Measurements from ENCODE around the gene UVSSA.

Gene UVSSA

DNA sequence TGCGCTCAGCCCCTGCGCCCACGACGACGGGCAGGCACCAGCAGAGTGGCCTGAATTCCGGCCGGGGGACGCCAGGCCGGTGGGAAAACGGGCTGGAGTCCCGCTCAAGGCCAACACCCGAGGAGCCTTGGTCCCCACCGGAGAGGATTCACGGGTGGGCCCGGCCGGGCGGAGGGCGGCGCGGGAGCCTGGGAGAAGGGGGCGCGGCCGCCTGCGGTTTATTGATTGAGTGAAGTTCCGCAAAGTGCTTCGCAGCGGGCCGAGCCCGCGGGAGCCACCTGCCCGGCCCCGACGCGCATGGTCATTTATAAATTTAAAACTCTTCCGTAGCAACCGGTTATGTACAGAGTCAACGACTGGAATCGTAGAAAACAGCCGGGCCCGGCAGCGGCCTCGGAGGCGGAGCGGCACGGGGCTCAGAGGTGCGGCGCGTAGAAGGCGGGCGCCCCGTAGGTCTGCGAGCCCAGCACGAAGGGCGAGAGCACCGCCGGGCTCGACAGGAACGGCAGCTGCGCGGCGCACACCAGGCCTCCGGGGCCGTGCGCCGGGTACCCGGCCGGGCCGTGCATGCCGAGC, 55.6 kb downstream of the UVSSA start:
- H3K4me3 ChIP-seq (ENCODE audit: low read depth, low read length): no peak overlapping the region
- no peak for DNase-seq (ENCODE audit: low read depth)
- TF ChIP-seq MYC (IDR thresholded peaks at IDR 0.05; ENCODE audit: low read depth, low read length) (no peak), CTCF (IDR thresholded peaks at IDR 0.05; ENCODE audit: low read depth, low read length) (no peak), POLR2A (IDR thresholded peaks at IDR 0.05; ENCODE audit: extremely low read depth, insufficient read length) (no peak)
- TF ChIP-seq, protein P1, sequence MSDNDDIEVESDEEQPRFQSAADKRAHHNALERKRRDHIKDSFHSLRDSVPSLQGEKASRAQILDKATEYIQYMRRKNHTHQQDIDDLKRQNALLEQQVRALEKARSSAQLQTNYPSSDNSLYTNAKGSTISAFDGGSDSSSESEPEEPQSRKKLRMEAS (IDR thresholded peaks at IDR 0.05; ENCODE audit: low read depth, low read length): no peak

DNA sequence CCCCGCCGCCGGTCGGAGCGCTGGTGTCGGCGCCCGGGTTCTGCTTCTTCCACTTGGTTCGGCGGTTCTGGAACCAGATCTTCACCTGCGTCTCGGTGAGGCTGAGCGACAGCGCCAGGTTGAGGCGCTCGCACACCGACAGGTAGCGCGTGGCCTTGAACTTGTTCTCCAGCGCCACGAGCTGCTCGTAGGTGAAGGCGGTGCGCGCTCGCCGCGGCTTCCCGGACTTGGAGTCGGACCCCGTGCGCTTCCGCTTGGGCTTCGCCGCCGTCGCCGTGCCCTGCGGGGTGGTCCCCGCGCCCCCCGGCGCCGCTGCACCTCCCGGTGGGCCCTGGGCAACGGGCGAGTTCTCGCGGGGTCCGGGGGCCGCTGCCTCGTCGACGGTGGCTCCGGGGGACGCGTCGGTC, 56.2 kb downstream of the UVSSA start:
- no peak for TF ChIP-seq POLR2A (IDR thresholded peaks at IDR 0.05; ENCODE audit: extremely low read depth, insufficient read length)
- no peak for TF ChIP-seq MYC (IDR thresholded peaks at IDR 0.05; ENCODE audit: low read depth, low read length)
- TF ChIP-seq CTCF (IDR thresholded peaks at IDR 0.05; ENCODE audit: low read depth, low read length): no peak
- TF ChIP-seq, protein P1 (IDR thresholded peaks at IDR 0.05; ENCODE audit: low read depth, low read length): no peak
- H3K4me3 ChIP-seq (ENCODE audit: low read depth, low read length): no peak overlapping the region
- no peak for DNase-seq (ENCODE audit: low read depth)

DNA sequence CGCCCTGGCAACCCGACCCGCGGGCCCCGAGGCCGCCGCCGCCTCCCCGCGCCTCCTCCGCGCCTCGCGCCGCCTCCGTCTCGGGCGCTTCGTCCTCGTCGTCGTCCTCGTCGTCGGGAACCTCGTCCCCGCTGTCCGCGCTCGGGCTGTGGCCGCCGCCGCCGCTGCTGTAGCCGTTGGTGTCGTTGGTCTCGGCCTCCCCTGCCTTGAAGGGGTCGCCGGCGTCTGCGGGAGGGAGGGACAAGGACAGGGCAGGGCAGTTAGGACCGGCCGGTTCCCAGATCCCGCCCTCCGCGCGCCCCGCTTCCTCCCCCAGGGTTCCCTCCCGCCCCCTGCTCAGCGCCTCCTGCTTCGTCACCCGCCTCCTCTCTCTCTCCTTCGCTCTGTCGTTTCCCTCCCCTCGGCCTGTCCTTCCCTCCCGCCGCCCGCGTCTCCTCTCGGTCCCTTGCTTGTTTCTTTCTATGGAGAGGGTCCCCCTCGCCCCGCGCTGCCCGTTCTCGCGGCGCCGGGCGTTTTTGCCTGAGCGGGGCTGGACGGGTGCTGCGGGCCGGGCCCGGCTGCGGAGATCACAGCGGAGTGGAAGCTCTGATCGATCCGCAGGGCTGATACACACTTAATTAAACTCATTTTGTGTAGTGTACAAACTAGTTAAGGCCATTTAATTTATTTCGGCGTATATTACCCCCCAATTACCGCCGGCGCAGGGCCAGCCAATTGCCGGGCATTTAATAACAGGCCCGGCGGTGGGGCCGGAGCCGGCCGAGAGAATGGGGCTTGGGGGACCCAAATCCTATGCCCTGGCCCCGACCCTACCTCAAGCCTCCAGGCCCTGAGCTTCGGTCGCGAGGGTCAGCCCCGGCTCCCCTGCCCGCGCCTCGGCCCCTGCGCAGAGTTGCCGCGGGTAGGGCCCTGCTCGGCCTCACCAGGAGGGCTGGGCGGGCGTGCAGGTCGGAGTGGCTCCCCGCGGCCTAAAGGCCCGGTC, 56.9 kb downstream of the UVSSA start:
- no peak for TF ChIP-seq MYC (IDR thresholded peaks at IDR 0.05; ENCODE audit: low read depth, low read length)
- no peak for TF ChIP-seq POLR2A (IDR thresholded peaks at IDR 0.05; ENCODE audit: extremely low read depth, insufficient read length)
- TF ChIP-seq, protein P1 (IDR thresholded peaks at IDR 0.05; ENCODE audit: low read depth, low read length): no peak
- no peak for TF ChIP-seq CTCF (IDR thresholded peaks at IDR 0.05; ENCODE audit: low read depth, low read length)
- H3K4me3 ChIP-seq (ENCODE audit: low read depth, low read length): no peak overlapping the region
- no peak for DNase-seq (ENCODE audit: low read depth)

GRCh38 chr4:1404573-1405253, 57.7 kb downstream of the UVSSA start:
- no peak for DNase-seq (ENCODE audit: low read depth)
- no peak for TF ChIP-seq POLR2A (IDR thresholded peaks at IDR 0.05; ENCODE audit: extremely low read depth, insufficient read length)
- TF ChIP-seq CTCF (IDR thresholded peaks at IDR 0.05; ENCODE audit: low read depth, low read length): no peak
- no peak for TF ChIP-seq MYC (IDR thresholded peaks at IDR 0.05; ENCODE audit: low read depth, low read length)
- TF ChIP-seq, protein P1 (IDR thresholded peaks at IDR 0.05; ENCODE audit: low read depth, low read length): no peak
- no peak overlapping the region for H3K4me3 ChIP-seq (ENCODE audit: low read depth, low read length)

GRCh38 chr4:1405254-1405635, 58.2 kb downstream of the UVSSA start:
- TF ChIP-seq POLR2A (IDR thresholded peaks at IDR 0.05; ENCODE audit: extremely low read depth, insufficient read length): no peak
- TF ChIP-seq MYC (IDR thresholded peaks at IDR 0.05; ENCODE audit: low read depth, low read length): no peak
- H3K4me3 ChIP-seq (ENCODE audit: low read depth, low read length): no peak overlapping the region
- no peak for DNase-seq (ENCODE audit: low read depth)

Measured in NB4 (cell line).